Activated T-helper 1 cell treated with anti-CD3 and anti-CD28 coated beads, Interleukin-12 subunit alpha, Interleukin-12 subunit beta, Interleukin-2, Interleukin-4 antibody, amounts not matched to agents 30 ng/mL and 10 ng/mL and 1 ng/mL, durations not matched to agents 14 hours and 24 hours and 36 hours (primary cell): ENCODE measurements around the gene C2orf80. TPM values are rescaled to one million over a fixed set of nuclear protein-coding genes. Genes with fewer than 3 reads are reported as not detected.
"Not testable (repeated sequence)": the region's sequence is repeated elsewhere in the genome, so short reads cannot be mapped to it uniquely, and the experiment has no call there.

Experiments used
- DNase-seq: peaks from one replicate; pipeline ENCODE4 v3.0.0; 2021; ENCODE audit warnings: low spot score
- H3K27ac Mint-ChIP-seq: one replicate; pipeline ENCODE4 v1.8.0; 2021; ENCODE audit warnings: mild to moderate bottlenecking, mixed read lengths
- H3K27me3 Mint-ChIP-seq: one replicate; pipeline ENCODE4 v1.8.0; 2022; ENCODE audit warnings: mild to moderate bottlenecking, moderate library complexity, mixed read lengths; ENCODE audit not compliant: insufficient read depth
- H3K36me3 Mint-ChIP-seq: one replicate; pipeline ENCODE4 v1.8.0; 2021; ENCODE audit warnings: low read depth, mixed read lengths
- H3K4me1 Mint-ChIP-seq: one replicate; pipeline ENCODE4 v1.8.0; 2021; ENCODE audit warnings: low read depth, mixed read lengths
- H3K4me3 Mint-ChIP-seq: one replicate; pipeline ENCODE4 v1.8.0; 2021; ENCODE audit warnings: mild to moderate bottlenecking, moderate library complexity, mixed read lengths
- H3K9me3 Mint-ChIP-seq: one replicate; pipeline ENCODE4 v1.8.0; 2021; ENCODE audit warnings: mixed read lengths
- intact Hi-C: fragments of 100-400 bp; cut with micrococcal nuclease; formaldehyde crosslinking; loops from one replicate; pipeline ENCODE4 v1.15.1; 2024
- total RNA-seq: library from RNA; stranded (reverse); gene quantifications from 2 replicates; pipeline ENCODE4 v1.2.3, GENCODE V29; 2022

C2orf80 gene
- total RNA-seq, 1 donor from 2014 or later, result not detected

DNA sequence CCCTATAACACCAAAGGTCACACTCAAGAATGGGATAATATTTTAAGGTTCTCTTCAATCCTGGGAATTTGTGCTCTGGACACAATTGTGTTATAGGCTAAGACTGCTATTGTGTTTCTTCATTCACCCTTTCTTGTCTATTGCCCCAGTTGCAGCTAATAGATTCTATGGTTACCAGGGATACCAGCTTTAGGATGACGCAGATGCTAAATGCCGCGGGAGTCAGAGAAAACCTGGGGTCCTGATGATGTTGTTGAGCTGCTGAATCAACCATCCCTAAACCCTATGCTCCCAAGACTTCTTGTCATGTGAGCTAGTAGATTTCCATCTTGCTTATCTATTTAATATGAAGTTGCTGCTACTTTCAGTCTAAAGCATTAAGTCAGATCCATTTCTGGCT, 70.9 kb downstream of the C2orf80 start:
- intact Hi-C loops, result no loop called here
- DNase-seq, result no peak
- Mint-ChIP-seq H3K4me1 (no peaks in the 10 kb centered on the region), H3K4me3 (no peak overlapping the region), H3K36me3 (peaks cover 2% of the 10 kb centered on the region), H3K27me3 (peaks cover 14% of the 10 kb centered on the region), H3K9me3 (no peaks in the 10 kb centered on the region), H3K27ac (no peak overlapping the region)

DNA sequence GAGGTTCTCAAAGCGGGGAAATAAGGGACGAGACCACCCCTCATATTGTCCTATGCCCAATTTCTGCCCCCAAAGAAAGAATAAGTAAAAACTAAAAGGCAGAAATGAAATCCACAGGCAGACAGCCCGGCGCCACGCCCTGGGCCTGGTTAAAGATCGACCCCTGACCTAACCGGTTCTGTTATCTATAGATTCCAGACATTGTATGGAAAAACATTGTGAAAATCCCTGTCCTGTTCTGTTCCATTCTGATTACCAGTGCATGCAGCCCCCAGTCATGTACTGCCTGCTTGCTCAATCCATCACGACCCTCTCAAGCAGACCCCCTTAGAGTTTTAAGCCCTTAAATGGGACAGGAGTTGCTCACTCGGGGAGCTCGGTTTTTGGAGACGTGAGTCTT, 72.4 kb downstream of the C2orf80 start:
- DNase-seq, H3K4me1 Mint-ChIP-seq, H3K9me3 Mint-ChIP-seq, H3K36me3 Mint-ChIP-seq, H3K27ac Mint-ChIP-seq, H3K27me3 Mint-ChIP-seq, intact Hi-C loops, H3K4me3 Mint-ChIP-seq: not testable (repeated sequence)

Other genes with a start within 250 kb of the C2orf80 start
- gene PLEKHM3, start 164.5 kb downstream of the C2orf80 start, total RNA-seq, result 6.4 and 7.3 TPM in 2 replicates
- not detected in 2 replicates for gene CRYGD, start 65.5 kb downstream of the C2orf80 start, total RNA-seq
- not detected in 2 replicates for gene CRYGC, start 60.2 kb downstream of the C2orf80 start, total RNA-seq
- gene CRYGB, start 43.9 kb downstream of the C2orf80 start, total RNA-seq, result not detected in 2 replicates
- gene CRYGA, start 26.4 kb downstream of the C2orf80 start, total RNA-seq, result not detected in 2 replicates
- gene IDH1, start 65.0 kb upstream of the C2orf80 start, total RNA-seq, result 23.8 and 23.9 TPM in 2 replicates
- gene PIKFYVE, start 76.2 kb upstream of the C2orf80 start, total RNA-seq, result 28.7 and 33.5 TPM in 2 replicates
- gene PTH2R, start 216.8 kb upstream of the C2orf80 start, total RNA-seq, result 0.10 TPM in 1 of 2 replicates, not detected in the other